Measurements from ENCODE around the gene FFAR3.

The FFAR3 gene, protein sequence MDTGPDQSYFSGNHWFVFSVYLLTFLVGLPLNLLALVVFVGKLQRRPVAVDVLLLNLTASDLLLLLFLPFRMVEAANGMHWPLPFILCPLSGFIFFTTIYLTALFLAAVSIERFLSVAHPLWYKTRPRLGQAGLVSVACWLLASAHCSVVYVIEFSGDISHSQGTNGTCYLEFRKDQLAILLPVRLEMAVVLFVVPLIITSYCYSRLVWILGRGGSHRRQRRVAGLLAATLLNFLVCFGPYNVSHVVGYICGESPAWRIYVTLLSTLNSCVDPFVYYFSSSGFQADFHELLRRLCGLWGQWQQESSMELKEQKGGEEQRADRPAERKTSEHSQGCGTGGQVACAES

DNA sequence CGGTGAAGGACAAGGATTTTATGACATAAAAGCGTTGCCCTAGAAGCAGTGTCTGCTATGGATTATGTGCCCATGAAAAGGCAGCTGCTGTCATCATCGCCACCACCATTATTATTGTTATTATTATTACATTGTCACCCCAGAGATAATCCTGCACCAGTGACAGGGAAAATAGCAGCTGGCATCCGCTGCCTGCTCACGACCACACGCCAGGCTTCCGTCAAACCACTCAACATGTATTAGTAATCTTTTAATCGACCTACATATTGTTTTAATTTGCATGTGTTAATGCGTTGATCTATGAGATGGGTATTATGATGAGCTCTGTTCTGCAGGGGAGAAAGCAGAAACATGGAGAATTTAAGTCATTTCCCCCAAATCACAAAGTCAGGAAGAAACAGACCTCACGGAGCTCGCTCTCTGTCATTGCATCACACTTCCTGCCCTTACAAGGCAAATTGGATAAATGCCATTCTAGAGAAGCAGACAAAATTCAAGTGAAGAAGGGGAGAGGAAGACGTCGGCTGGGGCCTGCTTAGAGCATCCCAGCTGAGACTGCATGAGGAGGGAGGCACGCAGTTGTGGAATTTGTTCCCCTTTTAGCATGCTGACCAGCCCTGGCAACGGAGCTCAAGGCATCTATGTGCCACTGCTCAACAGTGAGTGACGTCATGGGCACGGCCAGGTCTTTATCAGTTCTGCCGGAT lies at the start of gene FFAR3:
TSS of gene FFAR3 (plus strand) at position 594 of the 707 bp plus-strand sequence. CDS start 431 bp downstream, outside the sequence.
- DNase-seq: peak in 11 of 56 donors; percentile 4 to 53 (median 19)

DNA sequence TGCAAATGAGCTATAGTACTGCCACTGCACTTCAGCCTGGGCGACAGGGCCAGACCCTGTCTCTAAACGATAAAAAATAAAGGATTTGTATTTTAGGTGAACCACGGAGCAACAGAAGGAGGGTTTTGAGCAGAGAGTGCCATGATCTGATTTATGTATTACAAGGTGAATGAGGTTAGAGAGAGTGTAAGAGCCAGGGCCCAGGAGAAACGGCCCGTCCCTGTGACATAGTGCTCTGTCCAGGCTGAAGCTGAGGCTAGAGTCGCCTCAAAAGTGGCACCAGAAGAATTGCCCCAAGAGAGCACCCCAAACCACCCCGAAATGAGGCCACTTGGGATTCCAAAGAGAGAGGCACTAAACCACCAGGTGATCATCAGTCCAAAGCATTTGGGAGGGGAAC lies 49.4 kb upstream of the FFAR3 start:
- DNase-seq: no peak

DNA sequence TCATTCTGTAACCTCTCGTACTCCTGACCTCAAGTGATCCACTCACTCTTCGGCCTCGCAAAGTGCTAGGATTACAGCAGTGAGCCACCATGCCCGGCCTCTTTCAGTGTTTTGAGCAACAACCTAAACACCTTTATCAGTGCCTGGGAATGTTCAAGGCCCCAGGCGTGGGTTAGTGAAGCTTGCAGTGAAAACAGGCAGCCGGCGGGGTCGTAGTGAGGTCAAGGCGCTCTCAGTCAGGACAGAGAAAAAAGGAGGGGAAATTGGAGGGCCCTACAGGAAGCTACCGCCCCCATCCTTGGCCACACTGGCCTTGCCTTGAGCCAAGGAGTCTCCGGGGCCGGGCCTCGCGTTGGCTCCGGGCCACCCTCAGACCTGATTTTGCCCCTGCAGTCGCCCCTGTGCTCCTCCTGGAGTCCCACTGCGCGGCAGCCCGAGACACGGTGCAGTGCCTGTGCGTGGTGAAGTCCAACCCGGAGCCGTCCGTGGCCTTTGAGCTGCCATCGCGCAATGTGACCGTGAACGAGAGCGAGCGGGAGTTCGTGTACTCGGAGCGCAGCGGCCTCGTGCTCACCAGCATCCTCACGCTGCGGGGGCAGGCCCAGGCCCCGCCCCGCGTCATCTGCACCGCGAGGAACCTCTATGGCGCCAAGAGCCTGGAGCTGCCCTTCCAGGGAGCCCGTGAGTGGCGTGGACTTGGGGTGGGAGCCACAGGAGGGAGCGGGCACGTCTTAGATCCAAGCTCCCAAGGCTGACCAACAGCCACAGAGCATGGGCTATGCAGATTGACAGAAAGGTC lies 48.6 kb upstream of the FFAR3 start:
- DNase-seq: no peak

DNA sequence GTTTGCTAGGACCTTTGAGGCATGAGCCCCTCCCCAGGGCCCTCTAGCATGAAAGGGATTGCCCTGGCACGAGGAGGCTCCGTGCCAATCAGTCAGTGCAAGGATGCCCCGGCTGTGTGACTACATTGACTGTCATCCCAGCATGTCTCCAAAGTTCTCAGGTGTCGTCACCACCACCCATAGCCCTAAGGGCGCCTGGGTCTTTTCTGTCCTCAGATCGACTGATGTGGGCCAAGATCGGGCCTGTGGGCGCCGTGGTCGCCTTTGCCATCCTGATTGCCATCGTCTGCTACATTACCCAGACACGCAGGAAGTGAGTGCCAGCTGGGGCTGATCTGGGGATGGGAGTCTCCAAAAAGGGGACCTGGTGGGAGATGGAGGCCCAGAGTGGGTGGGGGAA lies 47.9 kb upstream of the FFAR3 start:
- DNase-seq: no peak

DNA sequence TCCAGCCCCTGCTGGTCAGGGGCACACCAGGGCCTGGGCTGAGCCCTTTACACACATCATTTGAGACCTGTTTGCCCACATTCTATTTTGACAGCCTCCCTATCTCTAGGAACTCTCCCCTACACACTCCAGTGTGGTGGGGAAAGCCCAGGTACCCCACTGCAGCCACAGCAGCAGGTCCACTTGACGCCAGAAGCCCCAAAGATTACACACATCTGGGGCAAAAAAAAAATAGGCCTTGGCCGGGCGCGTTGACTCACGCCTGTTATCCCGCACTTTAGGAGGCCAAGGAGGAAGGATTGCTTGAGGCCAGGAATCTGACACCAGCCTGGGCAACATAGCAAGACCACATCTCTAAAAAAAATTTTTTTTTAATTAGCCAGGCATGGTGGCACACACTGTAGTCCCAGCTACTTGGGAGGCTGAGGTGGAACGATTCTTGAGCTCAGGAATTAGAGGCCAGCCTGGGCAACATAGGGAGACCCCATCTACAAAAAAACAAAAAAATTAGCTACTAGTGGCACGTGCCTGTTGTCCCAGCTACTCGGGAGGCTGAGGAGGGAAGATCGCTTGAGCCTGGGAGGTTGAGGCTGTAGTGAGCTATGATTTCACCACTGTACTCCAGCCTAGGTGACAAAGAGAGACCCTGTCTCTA lies 47.3 kb upstream of the FFAR3 start:
- DNase-seq: no peak

DNA sequence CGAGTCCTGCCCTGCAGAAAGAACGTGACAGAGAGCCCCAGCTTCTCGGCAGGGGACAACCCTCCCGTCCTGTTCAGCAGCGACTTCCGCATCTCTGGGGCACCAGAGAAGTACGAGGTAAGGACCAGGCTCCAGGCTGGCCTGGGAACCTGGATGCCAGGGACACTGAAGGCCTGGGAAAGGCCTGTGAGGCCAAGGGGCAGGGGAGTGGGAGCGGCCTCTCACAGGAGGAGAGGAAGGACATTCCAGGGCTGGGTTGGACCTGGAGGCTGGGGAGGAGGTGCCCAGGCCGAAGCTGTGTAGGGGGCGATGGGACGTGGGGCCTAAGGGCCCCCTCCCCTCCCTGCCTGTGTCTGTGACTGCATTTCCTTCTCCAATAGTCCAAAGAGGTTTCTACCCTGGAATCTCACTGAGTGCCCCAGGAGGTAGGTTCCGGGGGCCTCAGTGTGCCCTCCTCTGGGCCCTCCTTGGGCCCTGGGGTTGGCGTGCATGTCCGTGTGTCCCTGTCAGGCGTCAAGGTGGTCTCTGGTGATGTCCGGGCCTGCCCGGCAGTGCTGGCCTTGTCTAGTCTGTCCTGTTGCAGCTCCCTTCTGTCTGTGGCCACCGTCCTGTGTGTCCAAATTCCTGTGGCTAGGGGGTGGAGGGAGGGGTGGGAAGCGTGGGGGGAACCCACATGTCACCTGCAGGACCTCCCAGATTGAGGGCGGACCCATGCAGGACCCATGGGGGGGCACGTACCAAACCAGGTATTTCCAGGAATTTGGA lies 46.2 kb upstream of the FFAR3 start:
- DNase-seq: no peak

DNA sequence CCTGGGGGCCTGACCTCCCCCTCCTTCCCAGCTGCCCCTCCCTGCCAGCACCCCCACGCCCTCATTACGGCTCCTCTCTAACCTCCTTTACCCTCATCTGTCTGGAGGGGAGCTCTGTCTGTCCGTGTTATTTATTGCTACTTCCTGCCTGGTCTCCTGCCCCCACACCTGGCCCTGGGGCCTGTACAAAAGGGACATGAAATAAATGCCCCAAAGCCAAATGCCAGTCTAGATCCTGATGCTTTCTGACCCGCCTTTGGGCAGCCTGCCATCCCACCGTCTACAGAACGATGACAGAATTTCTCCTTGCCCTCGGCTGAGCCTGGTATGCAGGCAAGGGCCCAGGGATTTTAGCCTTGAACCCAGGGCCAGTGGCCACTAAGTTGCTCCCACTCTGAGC lies 44.7 kb upstream of the FFAR3 start:
- no peak for DNase-seq

DNA sequence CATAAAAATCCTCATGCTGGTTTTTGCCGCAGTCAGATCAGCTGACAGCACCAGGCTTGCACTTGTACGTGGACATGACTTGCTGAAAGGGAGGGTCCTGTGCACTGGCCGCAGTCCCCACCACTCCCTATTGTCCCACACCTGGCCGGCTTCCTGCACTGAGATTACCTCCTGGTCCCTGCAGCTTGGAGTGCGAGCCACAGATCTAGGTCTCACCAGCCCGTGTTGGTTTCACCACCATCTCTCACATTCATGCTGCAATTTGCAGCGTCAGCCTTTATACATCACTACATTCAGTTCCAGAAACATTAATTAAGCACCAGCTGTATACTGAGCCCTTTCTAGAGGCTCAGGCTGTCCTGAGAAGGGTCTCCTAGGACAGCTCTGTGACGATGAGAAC lies 44.2 kb upstream of the FFAR3 start:
- no peak for DNase-seq

DNA sequence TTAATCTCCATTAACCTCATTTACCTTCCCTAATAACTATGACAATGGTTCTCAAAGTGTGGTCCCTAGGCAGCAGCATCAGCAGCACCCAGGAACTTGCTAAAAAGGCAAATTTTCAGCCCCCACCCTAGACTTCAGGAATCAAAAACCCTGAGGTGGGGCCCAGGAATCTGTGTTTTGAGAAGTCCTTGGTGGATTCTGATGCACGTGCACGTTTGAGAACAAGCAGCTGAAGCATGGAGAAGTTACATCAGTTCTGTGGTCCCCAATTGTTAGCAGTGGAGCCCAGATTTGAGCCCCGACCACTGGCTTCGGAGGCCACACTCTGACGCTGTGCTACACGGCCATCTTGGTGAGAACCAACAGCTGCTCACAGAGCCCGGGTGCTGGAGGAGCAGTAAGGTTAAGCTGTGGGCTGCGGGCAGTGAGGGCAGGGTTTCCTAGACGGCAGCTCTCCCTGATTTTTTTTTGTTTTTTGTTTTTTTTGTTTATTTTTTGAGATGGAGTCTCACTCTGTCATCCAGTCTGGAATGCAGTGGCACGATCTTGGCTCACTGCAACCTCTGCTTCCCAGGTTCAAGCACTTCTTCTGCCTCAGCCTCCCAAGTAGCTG lies 43.3 kb upstream of the FFAR3 start:
- DNase-seq: no peak

DNA sequence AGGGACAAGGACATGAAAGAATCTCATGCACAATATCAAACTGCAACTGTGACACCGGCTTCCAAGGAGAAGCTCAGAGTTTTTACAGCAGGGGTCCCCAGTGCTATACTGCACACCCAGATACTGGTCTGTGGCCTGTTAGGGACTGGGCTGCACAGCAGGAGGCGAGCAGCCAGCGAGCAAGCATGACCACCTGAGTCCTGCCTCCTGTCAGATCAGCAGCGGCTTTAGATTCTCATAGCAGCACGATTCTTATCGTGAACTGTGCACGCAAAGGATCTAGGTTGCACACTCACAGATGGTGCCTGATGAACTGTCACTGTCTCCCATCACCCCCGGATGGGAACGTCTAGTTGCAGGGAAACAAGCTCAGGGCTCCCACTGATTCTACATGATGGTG lies 42.4 kb upstream of the FFAR3 start:
- no peak for DNase-seq

DNA sequence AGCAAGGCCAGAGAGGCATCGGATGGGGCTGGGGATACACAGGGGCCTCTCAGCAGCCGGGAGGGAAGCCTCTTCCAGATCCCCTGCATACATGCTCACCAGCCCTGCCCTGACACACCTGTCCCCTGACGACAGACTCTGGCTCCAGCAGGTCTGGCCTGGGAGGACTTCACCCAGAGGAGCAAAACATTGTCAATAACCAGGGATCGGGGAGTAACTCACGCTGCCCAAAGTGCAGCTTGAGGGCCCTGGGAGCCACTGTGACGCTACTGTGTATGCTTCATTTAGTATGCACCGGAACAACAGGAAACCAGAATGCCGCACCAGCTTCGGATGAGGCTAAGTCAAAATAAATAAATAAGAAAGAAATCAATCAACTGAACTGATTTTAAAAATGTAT lies 41.7 kb upstream of the FFAR3 start:
- no peak for DNase-seq

DNA sequence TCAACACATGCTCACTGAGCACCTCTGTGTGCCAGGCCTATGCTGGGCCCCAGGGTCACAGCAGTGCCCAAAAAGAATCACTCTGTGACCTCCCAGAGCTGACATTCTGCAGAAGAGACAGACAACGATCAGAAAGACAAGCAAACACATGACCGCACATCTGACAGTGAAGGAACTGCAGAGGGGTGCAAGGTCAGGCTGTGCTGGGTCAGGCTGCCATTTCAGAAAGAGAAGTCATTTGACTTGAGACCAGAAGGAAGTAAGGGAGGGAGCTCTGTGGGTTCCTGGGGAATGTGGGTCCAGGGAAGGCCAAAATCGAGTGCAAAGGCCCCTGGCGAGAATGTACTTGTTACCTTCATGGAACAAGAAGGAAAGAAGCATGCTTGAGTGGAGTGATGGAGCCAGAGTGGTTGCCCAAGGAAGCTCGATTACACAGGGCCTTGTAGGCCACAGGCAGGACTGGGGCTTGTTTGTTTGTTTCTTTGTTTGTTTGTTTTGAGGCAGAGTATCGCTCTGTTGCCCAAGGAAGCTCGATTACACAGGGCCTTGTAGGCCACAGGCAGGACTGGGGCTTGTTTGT lies 40.7 kb upstream of the FFAR3 start:
- DNase-seq: peak in 1 of 56 donors; percentile 30

DNA sequence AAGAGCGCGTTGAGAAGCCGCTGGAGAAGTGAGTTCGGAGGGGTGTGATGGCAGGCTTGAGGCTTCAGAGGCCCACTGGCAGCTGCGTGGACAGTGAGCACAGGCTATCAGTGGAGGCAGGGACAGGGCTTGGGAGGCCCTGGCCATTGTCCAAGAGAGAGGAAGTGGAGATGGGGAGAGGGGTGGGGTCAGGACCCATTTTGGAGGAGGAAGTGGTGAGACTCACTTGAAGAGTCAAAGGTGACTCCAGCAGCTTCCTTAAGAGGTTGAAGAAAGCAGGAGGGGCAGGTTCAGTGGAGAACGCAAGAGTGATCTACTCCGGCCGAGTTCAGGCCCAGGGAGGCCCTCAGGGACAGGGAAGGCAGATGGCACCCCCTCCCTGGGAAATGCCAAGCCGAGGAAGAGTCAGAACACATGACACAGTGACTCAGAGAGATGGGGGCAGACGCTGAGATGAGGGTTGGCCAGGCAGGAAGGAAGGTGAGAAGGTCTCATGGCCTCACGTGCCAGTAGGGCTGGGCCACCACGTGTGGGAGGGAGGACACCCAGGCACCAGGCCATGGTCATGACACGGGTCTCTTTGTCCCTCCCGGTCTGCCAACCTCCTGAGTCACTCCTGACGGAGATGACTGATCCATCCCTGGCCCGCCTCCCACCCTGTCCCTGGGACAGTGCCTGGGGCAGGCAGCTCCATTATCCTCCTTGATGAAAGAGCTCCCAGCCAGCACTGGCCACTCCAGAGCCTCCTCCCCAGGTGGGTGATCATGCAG lies 39.4 kb upstream of the FFAR3 start:
- DNase-seq: peak in 47 of 56 donors; percentile 14 to 90 (median 63)

DNA sequence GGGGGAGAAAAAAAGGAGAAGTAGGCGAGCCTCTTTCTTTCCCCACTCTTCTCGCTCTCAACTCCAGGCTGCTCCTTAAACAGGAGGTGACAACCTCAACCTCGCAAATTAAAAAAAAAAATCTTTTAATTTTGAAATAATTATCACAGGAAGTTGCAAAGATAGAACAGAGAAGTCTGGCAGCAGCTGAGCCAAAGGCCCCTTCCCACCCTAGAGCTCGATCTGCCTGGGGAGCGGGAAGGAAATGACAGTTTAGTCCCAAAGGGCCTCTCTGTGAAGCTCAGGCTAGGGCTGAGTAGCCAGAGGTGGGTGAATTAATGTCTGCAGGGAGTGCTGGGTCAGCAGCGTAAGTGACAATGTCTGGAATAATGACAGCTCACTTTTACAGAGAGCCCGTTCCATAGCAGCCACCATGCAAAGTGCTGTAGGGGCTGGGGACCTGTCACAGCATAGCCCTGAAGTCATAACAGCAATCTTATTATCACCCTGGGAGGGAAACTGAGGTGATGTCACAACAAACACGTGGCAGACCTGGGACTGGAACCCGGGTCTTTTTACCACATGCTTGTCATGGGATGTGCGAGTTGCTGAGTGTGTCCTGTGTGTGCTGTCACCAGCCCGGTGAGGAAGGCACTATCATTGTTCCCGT lies 38.1 kb upstream of the FFAR3 start:
- DNase-seq: no peak

DNA sequence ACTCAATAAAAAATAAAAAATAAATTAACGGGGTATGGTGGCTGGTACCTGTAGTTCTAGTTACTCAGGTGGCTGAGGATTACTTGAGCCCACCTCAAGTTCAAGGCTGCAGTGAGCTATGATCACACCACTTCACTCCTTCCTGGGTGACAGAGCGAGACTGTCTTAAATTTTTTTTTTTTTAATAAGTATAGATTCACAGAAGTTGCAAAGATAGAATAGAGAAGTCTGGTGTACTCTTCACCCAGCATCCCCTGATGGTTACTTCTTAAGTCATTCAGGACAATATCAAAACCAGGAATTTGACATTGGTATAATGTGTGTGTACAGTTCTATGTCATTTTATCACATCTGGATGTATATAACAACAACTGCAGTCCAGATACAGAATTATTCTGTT lies 37.0 kb upstream of the FFAR3 start:
- DNase-seq: no peak

DNA sequence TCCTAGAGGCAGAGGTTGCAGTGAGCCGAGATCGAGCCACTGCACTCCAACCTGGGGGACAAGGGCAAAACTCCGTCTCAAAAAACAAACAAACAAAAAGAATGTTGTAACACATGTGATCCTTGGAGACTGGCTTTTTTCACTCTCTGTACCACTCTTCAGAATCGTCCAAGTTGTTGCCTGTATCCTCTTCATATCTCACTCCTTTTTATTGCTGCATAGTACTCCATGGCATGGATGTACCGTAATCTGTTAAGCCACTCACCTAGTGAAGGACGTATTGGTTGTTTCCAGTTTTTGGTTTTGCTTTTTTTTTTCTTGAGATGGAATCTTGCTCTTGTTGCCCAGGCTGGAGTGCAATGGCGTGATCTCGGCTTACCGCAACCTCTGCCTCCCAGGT lies 36.2 kb upstream of the FFAR3 start:
- no peak for DNase-seq

DNA sequence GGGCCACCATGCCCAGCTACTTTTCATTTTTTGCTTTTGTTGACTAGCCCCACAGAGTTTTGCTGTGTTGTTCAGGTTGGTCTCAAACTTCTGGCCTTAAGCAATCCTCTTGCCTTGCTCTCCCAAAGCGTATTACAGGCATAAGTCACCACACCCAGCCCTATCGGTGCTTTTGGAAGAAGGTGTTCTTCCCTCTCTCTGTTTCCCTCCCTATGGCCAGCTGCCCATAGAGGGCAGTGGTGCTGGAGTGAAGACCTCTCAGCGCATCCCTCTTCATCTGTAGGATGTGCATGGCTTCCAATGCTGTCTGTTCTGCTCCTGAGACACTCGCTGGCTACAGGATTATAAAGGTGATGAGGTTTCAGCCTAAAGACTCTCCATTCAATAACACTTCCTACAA lies 30.6 kb upstream of the FFAR3 start:
- no peak for DNase-seq

DNA sequence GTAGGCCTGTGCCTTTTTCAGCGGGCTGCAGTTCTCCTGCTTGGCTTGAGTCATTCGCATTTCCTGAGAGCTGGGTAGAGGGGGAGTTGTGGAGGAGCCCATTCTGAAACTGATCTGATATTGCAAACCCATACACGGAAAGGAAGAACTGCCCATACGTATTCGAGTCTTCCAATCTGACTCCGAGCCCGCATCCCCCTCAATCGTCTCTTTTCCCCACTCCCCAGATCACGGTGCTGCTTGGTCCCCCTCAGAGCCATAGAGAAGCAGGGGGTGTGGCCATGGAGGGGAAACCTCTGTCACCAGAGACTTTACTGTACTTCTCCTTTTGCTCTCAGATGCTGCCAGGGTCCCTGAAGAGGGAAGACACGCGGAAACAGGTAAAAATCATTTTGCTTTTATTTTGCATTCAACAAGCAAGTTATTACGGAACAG lies 29.4 kb upstream of the FFAR3 start, which contains the start of gene CD22:
TSS of gene CD22 (plus strand) at position 337 of the 435 bp plus-strand sequence. CDS start 2,854 bp downstream, outside the sequence.
- no peak for DNase-seq

Data from amygdala (tissue), 56 donors.